Measurements from ENCODE around the gene NLGN1.
"Not testable (repeated sequence)": the region's sequence is repeated elsewhere in the genome, so short reads cannot be mapped to it uniquely, and the experiment has no call there.

Gene NLGN1

GRCh38 chr3:173583496-173583895, 186.0 kb downstream of the NLGN1 start:
- no peak for DNase-seq

GRCh38 chr3:173584093-173584837, 186.7 kb downstream of the NLGN1 start:
- peak; percentile 70 for DNase-seq

GRCh38 chr3:173584838-173585831, 187.6 kb downstream of the NLGN1 start:
- DNase-seq, result peak; percentile 62

- DNase-seq, result peak; percentile 34
Observed at GRCh38 chr3:173586166-173586565, 188.6 kb downstream of the NLGN1 start.

- DNase-seq, result no peak
Observed at GRCh38 chr3:173587055-173587454, 189.5 kb downstream of the NLGN1 start.

- DNase-seq, result no peak
Observed at GRCh38 chr3:173588556-173588955, 191.0 kb downstream of the NLGN1 start.

GRCh38 chr3:173589116-173589515, 191.6 kb downstream of the NLGN1 start:
- DNase-seq, result no peak

GRCh38 chr3:173591401-173591800, 193.9 kb downstream of the NLGN1 start:
- DNase-seq, result no peak

- DNase-seq, result not testable (repeated sequence)
Observed at GRCh38 chr3:173594881-173595280, 197.3 kb downstream of the NLGN1 start.

GRCh38 chr3:173599673-173600072, 202.1 kb downstream of the NLGN1 start:
- DNase-seq, result peak; percentile 3

GRCh38 chr3:173614522-173614921, 217.0 kb downstream of the NLGN1 start:
- no peak for DNase-seq

GRCh38 chr3:173615661-173616060, 218.1 kb downstream of the NLGN1 start:
- no peak for DNase-seq

- DNase-seq, result no peak
Observed at GRCh38 chr3:173617490-173617889, 219.9 kb downstream of the NLGN1 start.

- no peak for DNase-seq
Observed at GRCh38 chr3:173618148-173618547, 220.6 kb downstream of the NLGN1 start.

- DNase-seq, result no peak
Observed at GRCh38 chr3:173618703-173619102, 221.2 kb downstream of the NLGN1 start.

- DNase-seq, result peak; percentile 83
Observed at GRCh38 chr3:173622166-173622565, 224.6 kb downstream of the NLGN1 start.

- DNase-seq, result no peak
Observed at GRCh38 chr3:173624086-173624485, 226.5 kb downstream of the NLGN1 start.

- DNase-seq, result no peak
Observed at GRCh38 chr3:173630849-173631248, 233.3 kb downstream of the NLGN1 start.

GRCh38 chr3:173632945-173633344, 235.4 kb downstream of the NLGN1 start:
- DNase-seq, result no peak

- DNase-seq, result no peak
Observed at GRCh38 chr3:173635826-173636225, 238.3 kb downstream of the NLGN1 start.

- DNase-seq, result no peak
Observed at GRCh38 chr3:173639098-173639497, 241.6 kb downstream of the NLGN1 start.

- no peak for DNase-seq
Observed at GRCh38 chr3:173641696-173642095, 244.2 kb downstream of the NLGN1 start.
